ENCODE measurements around the gene MYD88.

MYD88 gene

DNA sequence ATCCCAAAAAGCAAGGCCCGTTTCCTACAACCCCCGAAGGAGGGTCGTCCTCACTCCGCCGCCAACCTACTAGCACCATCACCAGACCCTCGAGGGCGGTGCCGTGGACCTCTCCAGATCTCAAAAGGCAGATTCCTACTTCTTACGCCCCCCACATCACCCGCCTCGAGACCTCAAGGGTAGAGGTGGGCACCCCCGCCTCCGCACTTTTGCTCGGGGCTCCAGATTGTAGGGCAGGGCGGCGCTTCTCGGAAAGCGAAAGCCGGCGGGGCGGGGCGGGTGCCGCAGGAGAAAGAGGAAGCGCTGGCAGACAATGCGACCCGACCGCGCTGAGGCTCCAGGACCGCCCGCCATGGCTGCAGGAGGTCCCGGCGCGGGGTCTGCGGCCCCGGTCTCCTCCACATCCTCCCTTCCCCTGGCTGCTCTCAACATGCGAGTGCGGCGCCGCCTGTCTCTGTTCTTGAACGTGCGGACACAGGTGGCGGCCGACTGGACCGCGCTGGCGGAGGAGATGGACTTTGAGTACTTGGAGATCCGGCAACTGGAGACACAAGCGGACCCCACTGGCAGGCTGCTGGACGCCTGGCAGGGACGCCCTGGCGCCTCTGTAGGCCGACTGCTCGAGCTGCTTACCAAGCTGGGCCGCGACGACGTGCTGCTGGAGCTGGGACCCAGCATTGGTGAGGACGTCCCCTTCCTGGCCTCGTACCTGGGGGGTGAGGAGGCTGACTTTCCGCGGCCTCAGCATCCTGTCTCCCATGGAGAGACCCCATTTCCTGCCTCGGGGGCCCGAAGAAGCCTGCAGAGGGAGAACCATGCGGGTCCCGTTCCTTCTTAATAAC, at the start of gene MYD88:
TSS of gene MYD88 (plus strand) at position 313 of the 842 bp plus-strand sequence. CDS start at position 353, 40 bp downstream.
- peak; percentile 75 for DNase-seq (ENCODE audit: low read depth)

DNA sequence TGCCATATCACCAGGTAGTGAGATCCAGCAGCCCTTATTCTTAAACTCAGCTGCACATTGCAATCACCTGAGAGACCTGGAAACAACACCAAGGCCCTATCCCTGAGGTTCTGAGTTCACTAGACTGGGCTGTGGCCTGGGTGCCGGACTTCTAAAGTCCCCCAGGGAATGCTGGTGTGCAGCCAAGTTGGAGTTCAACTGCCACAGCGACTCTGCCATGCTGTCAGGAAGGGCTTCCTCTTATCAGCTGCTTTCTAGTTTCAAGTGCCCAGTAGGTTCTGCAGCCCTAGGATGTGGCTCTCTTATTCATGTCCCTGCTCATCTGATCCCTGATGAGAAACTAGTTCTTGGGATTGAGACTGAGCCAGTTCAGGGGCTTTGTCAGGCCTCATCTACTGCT, 49.3 kb upstream of the MYD88 start:
- DNase-seq (ENCODE audit: low read depth), result no peak

DNA sequence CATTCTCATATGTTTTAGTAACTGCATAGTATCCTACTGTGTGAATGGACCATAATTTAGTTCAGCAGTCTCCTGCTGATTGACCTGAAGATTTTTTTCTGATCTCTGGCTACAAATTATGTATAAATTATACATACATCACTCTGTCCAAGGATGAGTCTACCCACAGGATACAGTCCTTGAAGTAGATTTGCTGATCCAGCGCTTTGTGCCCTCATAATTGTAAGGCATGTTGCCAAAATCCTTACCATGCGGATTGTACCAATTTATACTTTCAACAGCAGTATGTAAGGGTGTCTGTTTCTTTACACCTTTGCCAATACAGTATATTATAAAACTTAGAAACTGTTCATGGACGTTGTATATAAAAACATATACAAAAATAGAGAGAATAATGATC, 48.0 kb upstream of the MYD88 start:
- no peak for DNase-seq (ENCODE audit: low read depth)

DNA sequence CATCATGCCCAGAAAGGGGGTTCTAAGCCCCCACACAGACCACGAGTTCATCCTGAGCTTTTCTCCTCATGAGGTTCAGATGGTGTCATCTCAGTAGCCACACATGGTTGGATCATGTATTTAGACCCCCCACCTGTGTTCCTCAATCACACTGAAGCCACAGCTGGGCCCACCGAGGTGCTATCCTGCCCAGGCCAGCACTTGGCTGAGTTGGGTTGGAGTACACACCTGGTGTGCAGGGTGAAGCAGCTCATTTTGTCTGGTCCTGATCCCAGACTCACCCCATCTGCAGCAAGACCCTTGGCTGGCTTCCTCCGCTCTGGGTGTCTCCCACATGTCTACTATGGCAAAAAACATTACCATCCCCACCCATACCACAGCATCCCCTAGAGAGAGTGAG, 43.5 kb upstream of the MYD88 start:
- no peak for DNase-seq (ENCODE audit: low read depth)

DNA sequence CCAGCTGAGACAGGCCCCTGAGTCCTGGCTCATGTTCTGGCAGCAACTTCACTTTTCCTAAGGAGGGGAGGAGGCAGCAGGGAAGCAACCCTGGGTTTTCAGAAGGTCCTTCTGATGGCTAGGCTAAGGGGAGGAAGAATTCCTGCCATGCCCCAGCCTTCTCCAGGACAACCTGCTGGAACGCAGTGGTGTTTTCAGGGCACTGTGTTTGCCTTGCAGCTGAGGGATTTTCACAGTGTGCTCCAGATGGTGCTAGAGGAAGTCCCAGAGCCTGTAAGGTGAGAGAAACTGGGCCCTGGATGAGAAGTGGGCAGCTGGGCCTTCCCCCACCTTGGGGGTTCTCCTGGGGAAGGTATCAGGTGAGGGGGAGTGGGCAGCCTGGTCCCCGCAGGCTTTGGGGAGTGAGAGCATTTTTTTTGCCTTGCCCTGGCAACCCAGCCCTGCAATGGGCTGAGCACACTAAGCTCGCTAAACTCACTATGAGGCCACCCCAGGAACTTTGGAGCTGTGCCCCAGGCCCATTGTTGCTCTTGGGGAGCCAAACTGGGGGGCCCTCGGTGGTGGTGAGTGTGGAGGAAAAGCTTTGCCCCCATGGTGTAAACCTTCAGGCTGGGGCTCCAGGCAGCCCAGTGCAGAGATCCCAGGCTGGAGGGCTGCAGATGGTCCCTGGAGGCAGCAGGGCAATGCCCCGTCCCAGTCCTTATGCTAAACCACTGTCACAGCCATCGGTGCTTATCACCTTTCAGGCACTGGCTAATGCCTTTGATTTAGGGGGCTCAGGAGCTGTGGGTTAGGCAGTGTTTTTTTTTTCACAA, 42.6 kb upstream of the MYD88 start:
- no peak for DNase-seq (ENCODE audit: low read depth)

DNA sequence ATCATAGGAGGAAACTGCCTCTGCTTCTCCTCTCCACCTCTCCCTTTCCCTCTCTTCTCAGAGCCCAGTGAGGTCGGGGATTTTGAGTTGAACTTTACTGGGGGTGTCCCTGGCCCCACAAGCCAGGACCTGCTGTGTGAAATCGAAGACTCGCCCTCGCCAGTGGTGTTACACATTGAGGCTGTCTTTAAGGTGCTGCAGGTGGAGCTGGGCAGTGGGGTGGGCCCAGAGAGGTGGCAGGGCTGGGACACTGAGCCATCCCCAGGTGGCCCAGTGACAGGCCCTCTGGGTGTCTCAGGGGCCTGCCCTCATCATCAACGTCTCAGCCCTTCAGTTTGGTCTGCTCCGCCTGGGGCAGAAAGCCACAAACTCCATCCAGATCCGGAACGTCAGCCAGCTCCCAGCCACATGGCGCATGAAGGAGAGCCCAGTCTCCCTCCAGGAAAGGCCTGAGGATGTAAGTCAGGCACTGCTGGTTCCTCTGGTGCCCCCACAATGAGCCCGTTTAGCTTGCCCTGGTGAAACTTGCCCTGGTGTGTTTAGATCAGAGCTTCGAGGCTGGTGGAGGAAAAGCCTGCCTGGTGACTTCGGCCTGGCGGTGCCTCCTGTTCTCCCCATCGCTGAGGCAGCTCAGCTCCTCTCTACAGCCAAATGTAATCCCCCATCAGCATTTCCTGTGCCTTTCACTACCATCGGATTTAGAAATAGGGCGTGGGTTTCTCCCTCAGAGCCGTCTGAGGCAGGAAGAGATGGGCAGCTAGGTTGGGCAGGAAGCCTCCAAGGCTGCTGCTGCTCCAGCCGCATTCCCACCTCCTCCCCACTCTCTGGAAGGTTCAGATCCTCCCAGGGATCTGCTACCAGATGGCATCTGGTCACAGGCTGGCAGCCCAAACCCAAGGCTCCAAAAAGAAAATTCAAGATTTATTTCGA, 40.8 kb upstream of the MYD88 start:
- DNase-seq (ENCODE audit: low read depth), result no peak

DNA sequence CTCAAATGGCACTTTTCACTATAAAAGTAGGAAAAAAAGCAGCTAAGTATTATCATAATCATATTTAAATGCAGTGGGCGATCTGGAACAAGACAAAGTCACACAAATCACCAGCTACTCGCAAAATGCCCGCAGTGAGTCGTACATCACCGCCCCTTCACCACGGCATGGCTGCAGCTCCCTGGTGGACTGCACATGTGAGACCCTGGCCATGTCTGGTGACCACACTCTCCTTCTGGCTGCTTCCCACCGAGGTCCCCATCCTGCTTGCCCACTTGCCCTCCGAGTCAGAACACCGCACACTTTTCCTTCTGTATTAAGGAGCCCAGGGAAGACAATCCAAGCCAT, 40.1 kb upstream of the MYD88 start:
- no peak for DNase-seq (ENCODE audit: low read depth)

DNA sequence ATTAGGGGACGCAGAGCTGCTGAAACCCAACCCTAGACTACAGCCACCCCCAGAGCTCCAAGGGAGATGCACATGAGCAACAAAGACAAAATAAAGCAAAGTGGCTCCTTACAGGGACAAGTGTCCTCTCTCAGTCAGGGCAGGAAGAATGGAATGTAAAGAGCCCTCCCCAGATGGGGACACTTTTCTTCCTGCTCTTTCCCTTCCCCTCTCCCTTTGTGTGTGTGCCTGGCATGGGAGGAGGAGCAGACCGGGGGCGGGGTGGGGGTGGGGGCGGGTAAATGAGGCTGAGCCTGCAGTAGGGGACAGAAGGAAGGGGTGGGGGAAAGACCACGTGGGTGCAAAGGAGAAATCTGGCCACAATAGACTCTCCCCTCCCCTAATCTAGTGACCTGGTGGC, 38.9 kb upstream of the MYD88 start:
- no peak for DNase-seq (ENCODE audit: low read depth)

DNA sequence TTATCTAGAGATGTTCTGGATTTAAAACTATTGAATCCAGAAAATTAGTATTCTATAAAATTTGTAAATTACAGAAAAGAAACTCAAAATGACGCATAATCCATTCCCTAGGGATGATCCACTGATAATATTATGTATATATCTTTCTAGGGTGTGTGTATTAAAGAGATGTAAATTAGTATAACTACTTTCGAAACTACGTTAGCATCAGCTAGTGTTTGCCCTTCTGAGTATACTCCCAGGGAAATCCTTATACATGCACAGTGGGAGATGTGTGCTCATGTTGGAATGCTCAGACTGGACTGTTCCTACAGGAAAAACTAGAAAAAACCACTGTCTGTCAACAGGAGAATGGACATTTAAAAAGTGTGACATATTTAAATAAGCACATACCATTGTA, 38.0 kb upstream of the MYD88 start:
- no peak for DNase-seq (ENCODE audit: low read depth)

DNA sequence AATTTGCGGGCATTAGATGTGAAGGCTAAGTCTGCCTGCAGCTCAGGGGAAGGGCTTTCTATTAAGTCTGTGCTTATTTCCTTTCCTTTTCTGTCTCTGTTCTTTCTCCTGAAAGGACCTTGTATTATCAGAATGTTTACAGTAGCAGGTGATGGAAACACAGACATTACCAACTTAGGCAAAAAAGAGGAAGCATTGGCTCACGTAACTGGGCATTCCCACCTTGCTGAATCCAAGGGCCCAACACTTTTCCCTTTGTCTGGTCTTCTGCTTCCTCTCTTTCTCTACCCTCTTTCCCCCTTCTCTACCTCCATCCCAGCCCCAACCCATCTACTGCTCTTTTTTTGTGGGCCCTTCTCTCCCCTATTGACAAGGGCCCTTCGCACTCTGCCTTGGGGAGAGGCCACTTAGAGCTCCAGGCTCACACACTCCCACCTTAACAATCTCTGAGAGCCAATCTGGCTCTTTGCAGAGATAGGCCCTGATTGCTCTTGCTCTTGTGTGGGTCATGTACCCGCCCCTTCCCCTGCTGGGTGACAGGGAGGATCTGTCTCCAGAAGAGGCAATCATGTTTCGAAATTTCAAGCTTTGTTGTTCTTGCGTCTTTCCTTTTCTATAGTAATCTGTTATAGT, 36.5 kb upstream of the MYD88 start:
- no peak for DNase-seq (ENCODE audit: low read depth)

DNA sequence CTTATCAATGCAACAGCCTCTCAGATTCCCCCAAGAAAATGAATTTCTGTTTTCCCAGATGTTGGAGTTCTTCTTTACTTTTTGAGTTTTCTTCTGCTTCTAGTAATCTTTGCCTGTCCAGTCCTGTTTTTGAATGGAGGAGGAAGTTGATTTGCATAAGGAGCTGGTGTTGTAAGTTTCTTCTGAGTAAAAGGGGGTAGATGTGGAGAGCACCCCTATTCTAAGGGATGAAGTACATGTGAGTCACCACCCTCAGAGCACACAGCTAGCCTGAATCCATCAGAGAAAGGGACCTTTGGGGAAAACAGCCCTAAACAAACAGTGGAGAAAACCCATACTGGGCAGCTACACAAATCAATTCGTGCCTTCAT, 36.0 kb upstream of the MYD88 start:
- DNase-seq (ENCODE audit: low read depth), result peak; percentile 15

DNA sequence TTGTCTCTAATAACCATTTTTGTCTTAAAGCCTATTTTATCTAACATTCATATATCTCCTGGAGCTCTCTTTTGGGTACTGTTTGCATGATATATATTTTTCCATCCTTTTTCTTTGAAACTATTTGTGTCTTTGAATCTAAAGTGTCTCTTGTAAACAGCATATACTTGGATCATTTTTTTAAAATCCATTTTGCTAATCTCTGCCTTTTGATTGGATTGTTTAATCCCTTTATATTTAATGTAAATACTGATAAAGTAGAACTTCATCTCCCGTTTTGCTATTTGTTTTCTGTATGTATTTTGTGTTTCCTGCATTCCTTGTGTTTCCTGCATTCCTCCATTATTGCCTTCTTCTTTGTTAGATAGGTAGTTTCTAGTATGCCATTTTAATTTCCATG, 32.9 kb upstream of the MYD88 start:
- no peak for DNase-seq (ENCODE audit: low read depth)

DNA sequence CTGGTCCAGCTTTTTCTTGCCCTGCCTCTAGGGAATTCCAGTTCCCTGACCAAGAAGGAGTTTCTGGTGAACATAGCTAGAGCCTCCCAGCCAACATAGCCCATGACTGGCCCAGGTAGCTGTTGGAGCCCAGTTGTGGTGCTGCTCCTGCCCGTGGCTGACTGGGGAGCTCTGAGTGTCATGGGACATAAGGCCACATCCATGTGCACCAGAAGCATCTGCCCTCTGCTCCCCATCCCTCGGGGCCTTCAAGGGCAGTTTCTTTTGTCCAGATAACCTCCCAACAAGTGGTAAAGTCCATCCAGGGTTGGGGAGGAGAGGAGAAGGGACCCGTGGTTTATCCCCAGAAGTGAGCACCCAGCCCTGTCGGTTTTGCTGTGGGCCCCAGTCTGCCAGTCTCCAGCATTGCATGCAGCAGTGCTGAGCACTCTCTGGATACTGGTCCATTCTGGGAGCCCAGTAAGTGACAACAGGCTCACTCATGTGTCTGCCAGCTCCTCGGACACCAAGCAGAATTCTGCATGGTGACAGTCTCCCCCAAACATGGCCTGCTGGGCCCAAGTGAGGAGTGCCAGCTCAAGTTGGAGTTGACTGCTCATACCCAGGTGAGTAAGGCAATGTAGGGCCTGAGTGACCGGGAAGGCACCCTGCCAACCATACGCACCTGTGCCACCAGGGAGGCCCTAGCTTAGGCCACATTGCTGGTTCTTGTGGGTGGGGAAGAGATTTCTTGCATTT, 30.4 kb upstream of the MYD88 start:
- no peak for DNase-seq (ENCODE audit: low read depth)

DNA sequence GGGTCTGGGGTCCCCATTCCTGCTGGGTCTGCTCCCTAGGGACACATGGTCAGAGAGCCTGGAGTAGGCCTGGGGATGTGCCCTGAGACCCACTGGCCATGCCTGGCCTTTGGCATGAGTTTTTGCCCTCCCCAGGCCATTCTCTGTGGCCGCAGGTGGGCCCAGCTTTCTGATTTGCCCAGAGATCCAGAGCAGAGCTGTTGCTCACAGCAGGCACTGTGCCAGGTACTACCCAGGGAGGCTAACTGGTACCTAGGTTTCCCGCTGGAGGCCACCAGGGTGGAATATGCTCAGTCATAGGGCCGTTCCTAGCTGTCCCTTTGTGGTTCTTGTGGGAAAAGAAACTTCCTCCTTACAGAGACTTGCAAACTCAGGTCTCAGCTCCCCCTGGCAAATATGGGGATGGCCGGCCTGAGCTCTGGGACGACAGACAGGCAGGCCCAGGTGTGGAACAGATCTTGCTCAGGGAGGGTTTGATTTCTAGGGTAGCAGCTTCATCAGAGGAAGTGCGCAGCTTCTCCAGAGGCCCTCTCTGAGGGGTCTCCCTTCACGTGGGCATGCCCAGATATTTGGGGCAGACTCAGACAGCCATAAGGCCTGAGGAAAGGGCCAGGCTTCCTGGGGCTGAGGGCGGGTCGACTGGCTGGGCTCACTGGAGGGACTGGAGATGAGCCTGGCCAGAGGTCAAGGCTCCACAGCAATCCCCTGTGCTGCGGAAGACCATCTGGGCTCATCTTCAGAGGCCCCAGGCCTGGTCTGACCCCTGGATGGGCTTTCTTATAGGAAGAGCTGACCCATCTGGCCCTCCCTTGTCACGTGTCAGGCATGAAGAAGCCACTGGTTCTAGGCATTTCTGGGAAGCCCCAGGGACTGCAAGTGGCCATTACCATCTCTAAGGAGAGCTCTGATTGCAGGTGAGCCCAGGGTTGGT, 29.5 kb upstream of the MYD88 start:
- DNase-seq (ENCODE audit: low read depth), result no peak

DNA sequence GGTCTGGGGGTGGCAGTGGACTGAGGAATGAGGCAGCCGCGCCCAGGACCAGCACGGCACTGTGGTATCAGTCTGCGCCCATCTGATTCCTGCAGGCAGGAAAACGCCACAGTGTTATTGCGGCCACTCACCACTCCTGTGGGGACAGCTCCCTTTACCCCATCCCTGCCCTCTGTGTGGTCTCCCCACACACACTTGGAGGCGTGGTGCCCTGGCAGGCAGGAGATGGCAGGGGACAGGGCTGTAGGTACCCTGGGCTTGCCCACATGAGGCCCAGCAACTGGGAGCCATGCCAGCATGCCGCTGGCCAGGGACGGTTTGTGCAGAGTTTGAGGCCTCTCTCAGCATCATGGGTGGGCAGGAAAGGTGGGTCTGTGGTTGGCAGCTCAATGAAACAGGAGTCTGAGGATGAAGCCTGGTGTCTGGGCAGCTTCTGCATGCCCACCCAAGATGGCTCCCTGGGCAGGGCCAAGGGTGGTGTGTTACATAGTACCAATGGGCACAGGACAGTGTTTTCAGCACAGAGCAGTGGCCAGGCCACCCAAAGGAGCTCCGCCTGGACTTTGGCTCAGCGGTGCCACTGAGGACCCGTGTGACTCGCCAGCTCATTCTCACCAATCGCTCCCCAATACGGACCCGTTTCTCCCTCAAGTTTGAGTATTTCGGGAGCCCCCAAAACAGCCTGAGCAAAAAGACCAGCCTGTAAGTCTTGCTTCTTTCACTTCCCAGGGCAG, 28.7 kb upstream of the MYD88 start:
- DNase-seq (ENCODE audit: low read depth), result no peak

DNA sequence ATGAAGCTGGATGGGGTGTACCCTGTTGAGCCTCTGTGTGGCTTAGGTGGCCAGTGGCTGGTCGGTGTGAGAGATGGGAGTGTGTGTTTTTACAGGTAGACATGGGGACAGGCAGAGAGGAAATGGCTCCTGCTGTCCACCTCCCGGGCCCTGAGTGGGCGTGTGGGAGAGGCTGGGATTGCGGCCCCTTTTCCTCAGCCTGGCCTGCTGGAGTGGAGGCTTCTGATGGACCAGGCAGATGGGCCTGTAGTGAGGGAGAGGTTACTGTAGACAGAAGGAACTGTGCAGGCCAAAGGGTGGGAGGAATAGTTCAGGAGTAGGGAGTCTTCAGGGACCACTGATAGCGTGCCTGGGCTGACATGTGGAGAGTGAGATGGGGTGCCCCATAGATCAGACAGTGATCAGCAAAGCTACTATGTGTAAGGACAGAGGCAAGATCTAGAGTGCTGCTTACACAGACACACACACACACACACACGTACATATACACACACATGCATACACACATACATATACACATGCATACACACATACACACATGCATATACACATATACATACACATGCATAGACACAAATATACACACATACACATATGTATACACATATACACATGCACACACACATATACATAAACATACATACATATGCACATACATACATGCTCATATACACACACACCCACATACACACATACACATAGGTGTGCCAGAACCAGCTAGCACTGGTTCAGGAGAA, 28.0 kb upstream of the MYD88 start:
- no peak for DNase-seq (ENCODE audit: low read depth)

DNA sequence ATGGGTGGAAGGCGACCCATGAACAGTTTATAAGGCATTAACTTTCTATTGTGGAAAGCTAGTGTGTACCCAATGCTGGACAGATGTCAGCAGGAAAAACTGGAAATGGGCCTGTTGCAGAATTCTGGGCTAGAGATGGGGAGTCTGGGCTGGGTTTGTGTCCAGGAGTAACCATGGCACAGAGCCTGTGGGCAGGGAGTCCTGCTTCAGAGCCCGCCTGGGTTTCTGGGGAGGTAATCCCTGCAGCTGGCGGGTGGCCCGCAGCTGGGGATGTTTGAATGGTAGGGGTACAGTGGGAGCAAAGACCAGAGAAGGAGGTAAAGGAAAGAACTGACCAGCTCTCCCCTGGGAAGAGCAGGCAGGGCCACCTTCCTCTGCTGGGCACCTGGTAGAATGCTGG, 27.3 kb upstream of the MYD88 start:
- no peak for DNase-seq (ENCODE audit: low read depth)

DNA sequence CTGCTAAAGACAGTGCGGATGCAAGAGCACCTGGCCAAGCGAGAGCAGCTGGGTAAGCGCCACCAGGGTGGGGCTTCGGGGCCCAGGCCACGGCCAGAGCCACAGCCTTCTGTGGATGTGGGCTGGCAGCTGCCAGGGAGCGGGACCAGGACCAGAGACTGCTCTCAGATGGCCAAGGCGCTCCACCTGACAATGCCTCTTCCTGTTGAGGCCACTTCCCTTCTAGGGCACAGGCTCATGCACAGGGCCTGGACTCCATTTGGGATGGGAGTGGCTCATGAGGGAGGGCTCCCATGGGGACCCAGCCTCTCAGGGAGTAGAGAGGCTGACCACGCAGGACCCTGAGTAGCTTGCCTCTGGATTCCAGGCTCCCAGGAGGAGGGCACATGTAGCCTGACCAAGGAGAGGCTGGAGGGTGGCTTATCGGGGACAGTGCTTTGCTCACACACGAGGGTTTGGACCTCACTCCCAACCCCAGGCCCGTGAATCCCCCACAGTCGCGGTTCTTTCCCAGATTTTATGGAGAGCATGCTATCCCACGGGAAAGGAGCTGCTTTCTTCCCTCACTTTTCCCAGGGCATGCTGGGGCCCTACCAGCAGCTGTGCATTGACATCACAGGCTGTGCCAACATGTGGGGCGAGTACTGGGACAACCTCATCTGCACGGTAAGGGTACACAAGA, 26.6 kb upstream of the MYD88 start:
- no peak for DNase-seq (ENCODE audit: low read depth)

Data from ELR (cell line).